SU-DHL-6 (cell line): Measurements from ENCODE around the gene FOCAD.

Experiments used
- H2AFZ ChIP-seq: fragments of 200-600 bp; sonication (generic); 2 replicates; pipeline ENCODE4 v1.6.1; 2014; ENCODE audit warnings: low read depth, mild to moderate bottlenecking, moderate library complexity, mixed read lengths, antibody characterized with exemption, low read length; ENCODE audit not compliant: severe bottlenecking
- H3F3A ChIP-seq: fragments of 200-600 bp; shearing (Covaris generic); 2 replicates; pipeline ENCODE4 v1.6.0; 2016; ENCODE audit warnings: antibody characterized with exemption, mild to moderate bottlenecking; ENCODE audit not compliant: insufficient read depth
- H3K27ac ChIP-seq: fragments of 200-600 bp; sonication (generic); 2 replicates; pipeline ENCODE4 v1.5.1; 2016; ENCODE audit warnings: low read depth, mild to moderate bottlenecking, low read length, moderate library complexity, mixed read lengths
- H3K27me3 ChIP-seq: fragments of 200-600 bp; sonication (generic), shearing (Covaris generic); 2 replicates; pipeline ENCODE4 v1.6.0; 2014; ENCODE audit warnings: mild to moderate bottlenecking, low read length
- H3K36me3 ChIP-seq: fragments of 200-600 bp; sonication (generic); 2 replicates; pipeline ENCODE4 v1.6.1; 2014; ENCODE audit warnings: mild to moderate bottlenecking, low read length, mixed read lengths
- H3K4me2 ChIP-seq: fragments of 300-600, 200-600 bp; shearing (Covaris generic), sonication (generic); 2 replicates; pipeline ENCODE4 v1.6.0; 2014; ENCODE audit warnings: low read length, low read depth, mild to moderate bottlenecking; ENCODE audit not compliant: poor library complexity, severe bottlenecking
- H3K4me3 ChIP-seq: fragments of 200-600 bp; sonication (generic); 2 replicates; pipeline ENCODE4 v1.5.1; 2014; ENCODE audit warnings: antibody characterized with exemption, low read length, mild to moderate bottlenecking, mixed read lengths; ENCODE audit not compliant: insufficient read depth, poor library complexity, severe bottlenecking
- H3K79me2 ChIP-seq: fragments of 200-600 bp; sonication (generic); 2 replicates; pipeline ENCODE4 v1.6.1; 2014; ENCODE audit warnings: mild to moderate bottlenecking, low read length, moderate library complexity; ENCODE audit not compliant: insufficient read depth
- H3K9ac ChIP-seq: fragments of 200-600 bp; sonication (generic); 2 replicates; pipeline ENCODE4 v1.7.0; 2014; ENCODE audit warnings: mild to moderate bottlenecking, low read length
- H3K9me2 ChIP-seq: fragments of 200-600 bp; sonication (generic); replicated peaks from 2 replicates; pipeline ENCODE4 v1.6.1; 2014; ENCODE audit warnings: low read length; ENCODE audit not compliant: insufficient read depth
- H3K9me3 ChIP-seq: fragments of 200-600 bp; sonication (generic); 2 replicates; pipeline ENCODE4 v1.6.1; 2014; ENCODE audit warnings: low read length, mixed read lengths; ENCODE audit not compliant: insufficient read depth
- H4K20me1 ChIP-seq: fragments of 200-600 bp; sonication (generic); 2 replicates; pipeline ENCODE4 v1.6.1; 2014; ENCODE audit warnings: low read depth, mild to moderate bottlenecking, antibody characterized with exemption, low read length, moderate library complexity, mixed read lengths
- CTCF ChIP-seq: fragments of 200-600 bp; sonication (generic); IDR thresholded peaks from one replicate; pipeline ENCODE4 v1.5.1; 2017; ENCODE audit warnings: antibody characterized with exemption, mild to moderate bottlenecking, low read length, moderate library complexity; ENCODE audit not compliant: insufficient read depth, poor library complexity, severe bottlenecking
- EZH2phosphoT487 ChIP-seq: fragments of 200-600 bp; sonication (generic), shearing (Covaris generic); conservative IDR thresholded peaks from 2 replicates; pipeline ENCODE4 v1.6.1; 2018; ENCODE audit warnings: mild to moderate bottlenecking, antibody characterized with exemption, low read length, moderate library complexity, mixed read lengths

The FOCAD gene

DNA sequence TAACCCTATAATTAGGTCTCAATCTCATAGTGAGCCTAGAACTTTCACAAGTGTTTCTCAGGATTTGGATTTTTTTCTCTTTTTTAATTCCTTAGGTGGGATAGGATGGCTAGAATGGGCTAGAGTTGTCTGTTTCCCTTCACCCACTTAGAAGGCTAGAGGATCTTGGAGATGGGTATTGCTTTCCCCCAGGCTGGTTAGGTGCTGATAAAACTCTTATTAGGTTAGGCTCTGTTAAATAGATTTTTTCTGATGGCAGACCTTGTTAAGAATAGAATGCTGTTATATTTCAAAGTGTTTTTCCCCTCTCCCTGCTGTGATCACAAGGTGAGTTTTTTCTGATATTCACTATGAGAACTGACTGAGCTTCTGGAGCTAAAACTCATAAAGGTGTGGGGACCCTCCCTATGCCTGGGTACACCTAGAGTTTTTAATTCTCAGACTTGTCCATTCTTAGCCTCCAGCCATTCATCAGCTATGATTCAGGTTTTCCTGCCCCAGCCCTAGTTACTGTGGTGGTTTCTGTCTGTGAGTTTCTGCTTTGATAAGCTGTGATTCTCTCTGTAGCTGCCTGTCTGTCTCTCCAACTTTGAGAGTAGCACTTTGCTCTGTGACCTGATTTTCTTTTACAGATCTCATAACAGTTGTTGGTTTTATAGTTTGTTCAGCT is 215.0 kb downstream of the FOCAD start:
- no peak overlapping the region for H3K4me2 ChIP-seq
- no peak overlapping the region for H3K9ac ChIP-seq
- no peaks in the 10 kb centered on the region for H3K27me3 ChIP-seq
- H3K9me3 ChIP-seq, result no peaks in the 10 kb centered on the region
- H3K79me2 ChIP-seq, result no peaks in the 10 kb centered on the region
- no peak overlapping the region for H2AFZ ChIP-seq
- H3F3A ChIP-seq, result no peaks in the 10 kb centered on the region
- H3K4me3 ChIP-seq, result no peak overlapping the region
- H3K27ac ChIP-seq, result no peak overlapping the region
- no peaks in the 10 kb centered on the region for H3K36me3 ChIP-seq
- no peaks in the 10 kb centered on the region for H3K9me2 ChIP-seq
- H4K20me1 ChIP-seq, result no peaks in the 10 kb centered on the region
- TF ChIP-seq CTCF, result no peak
- TF ChIP-seq EZH2phosphoT487, result no peak

DNA sequence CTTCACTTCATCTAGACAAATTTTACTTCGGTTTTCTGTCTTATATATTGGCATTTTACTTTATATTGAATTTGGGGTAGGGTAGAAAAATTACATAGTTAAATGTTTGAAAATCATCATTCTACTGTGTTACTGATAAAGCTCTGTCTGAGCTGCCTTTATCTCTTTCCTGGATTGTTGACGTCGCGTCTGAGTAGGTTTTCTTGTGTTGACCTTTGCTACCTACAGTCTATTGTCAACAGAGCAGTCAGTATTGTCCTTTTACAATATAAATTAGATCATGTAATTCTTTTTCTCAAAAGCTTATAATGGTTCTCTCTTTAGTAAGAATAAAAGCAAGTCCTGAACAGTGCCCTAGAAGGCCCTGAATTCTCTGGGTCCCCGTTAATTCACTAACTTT is 219.2 kb downstream of the FOCAD start:
- H3K9me3 ChIP-seq, result no peaks in the 10 kb centered on the region
- H3K27ac ChIP-seq, result no peak overlapping the region
- no peaks in the 10 kb centered on the region for H3K79me2 ChIP-seq
- no peaks in the 10 kb centered on the region for H3K9me2 ChIP-seq
- H3F3A ChIP-seq, result no peaks in the 10 kb centered on the region
- no peak for TF ChIP-seq EZH2phosphoT487
- no peak for TF ChIP-seq CTCF
- H3K4me3 ChIP-seq, result no peak overlapping the region
- H4K20me1 ChIP-seq, result no peaks in the 10 kb centered on the region
- H3K27me3 ChIP-seq, result no peaks in the 10 kb centered on the region
- H2AFZ ChIP-seq, result no peak overlapping the region
- H3K4me2 ChIP-seq, result no peak overlapping the region
- H3K36me3 ChIP-seq, result no peaks in the 10 kb centered on the region
- no peak overlapping the region for H3K9ac ChIP-seq

- H3K36me3 ChIP-seq, result no peaks in the 10 kb centered on the region
- no peaks in the 10 kb centered on the region for H3K27me3 ChIP-seq
- H3K9me3 ChIP-seq, result no peaks in the 10 kb centered on the region
- H3F3A ChIP-seq, result no peaks in the 10 kb centered on the region
- H3K4me2 ChIP-seq, result no peak overlapping the region
- H3K27ac ChIP-seq, result no peak overlapping the region
- no peak overlapping the region for H3K9ac ChIP-seq
- no peaks in the 10 kb centered on the region for H3K79me2 ChIP-seq
- no peaks in the 10 kb centered on the region for H4K20me1 ChIP-seq
- no peaks in the 10 kb centered on the region for H3K9me2 ChIP-seq
- H2AFZ ChIP-seq, result no peak overlapping the region
- no peak overlapping the region for H3K4me3 ChIP-seq
- no peak for TF ChIP-seq EZH2phosphoT487
- TF ChIP-seq CTCF, result no peak
Observed at GRCh38 chr9:20904995-20905394, 220.9 kb downstream of the FOCAD start.
